Activated CD4-positive, alpha-beta memory T cell treated with anti-CD3 and anti-CD28 coated beads, Interleukin-2, amount 10 ng/mL, durations not matched to agents 7 days and 5 days (primary cell): ENCODE data around the gene MIEN1. TPM values are rescaled to one million over a fixed set of nuclear protein-coding genes. Genes with fewer than 3 reads are reported as not detected.
"Not testable (repeated sequence)": the region's sequence is repeated elsewhere in the genome, so short reads cannot be mapped to it uniquely, and the experiment has no call there.

ENCODE experiments used
- CTCF ChIA-PET: fragments of 350-600 bp; sonication (Branson Sonifier 250); formaldehyde crosslinking; loops from one replicate; lab custom pipeline; 2021; ENCODE audit warnings: antibody characterized with exemption, inconsistent platforms; lab: Charles Lee
- POLR2A ChIA-PET: fragments of 350-600 bp; sonication (Branson Sonifier 250); formaldehyde crosslinking; loops from one replicate; lab custom pipeline; 2021; ENCODE audit warnings: antibody characterized with exemption; lab: Charles Lee
- DNase-seq: peaks from one replicate; pipeline ENCODE4 v3.0.0-alpha.2; 2020
- H3K27ac Mint-ChIP-seq: one replicate; pipeline ENCODE4 v1.8.0; 2021; ENCODE audit warnings: mild to moderate bottlenecking, mixed read lengths
- H3K27me3 Mint-ChIP-seq: one replicate; pipeline ENCODE4 v1.8.0; 2021; ENCODE audit warnings: mixed read lengths
- H3K36me3 Mint-ChIP-seq: one replicate; pipeline ENCODE4 v1.8.0; 2021; ENCODE audit warnings: low read depth, mixed read lengths
- H3K4me1 Mint-ChIP-seq: one replicate; pipeline ENCODE4 v1.8.0; 2021; ENCODE audit warnings: mixed read lengths
- H3K4me3 Mint-ChIP-seq: one replicate; pipeline ENCODE4 v1.8.0; 2021; ENCODE audit warnings: mild to moderate bottlenecking, mixed read lengths
- H3K9me3 Mint-ChIP-seq: one replicate; pipeline ENCODE4 v1.8.0; 2021; ENCODE audit warnings: mixed read lengths
- total RNA-seq, 2 experiments: library from RNA; stranded (reverse); gene quantifications; one replicate each; pipeline ENCODE4 v1.2.3, GENCODE V29; 2021

The MIEN1 gene
- total RNA-seq, 2 experiments from 2014 or later: 40.1 to 45.1 TPM

DNA sequence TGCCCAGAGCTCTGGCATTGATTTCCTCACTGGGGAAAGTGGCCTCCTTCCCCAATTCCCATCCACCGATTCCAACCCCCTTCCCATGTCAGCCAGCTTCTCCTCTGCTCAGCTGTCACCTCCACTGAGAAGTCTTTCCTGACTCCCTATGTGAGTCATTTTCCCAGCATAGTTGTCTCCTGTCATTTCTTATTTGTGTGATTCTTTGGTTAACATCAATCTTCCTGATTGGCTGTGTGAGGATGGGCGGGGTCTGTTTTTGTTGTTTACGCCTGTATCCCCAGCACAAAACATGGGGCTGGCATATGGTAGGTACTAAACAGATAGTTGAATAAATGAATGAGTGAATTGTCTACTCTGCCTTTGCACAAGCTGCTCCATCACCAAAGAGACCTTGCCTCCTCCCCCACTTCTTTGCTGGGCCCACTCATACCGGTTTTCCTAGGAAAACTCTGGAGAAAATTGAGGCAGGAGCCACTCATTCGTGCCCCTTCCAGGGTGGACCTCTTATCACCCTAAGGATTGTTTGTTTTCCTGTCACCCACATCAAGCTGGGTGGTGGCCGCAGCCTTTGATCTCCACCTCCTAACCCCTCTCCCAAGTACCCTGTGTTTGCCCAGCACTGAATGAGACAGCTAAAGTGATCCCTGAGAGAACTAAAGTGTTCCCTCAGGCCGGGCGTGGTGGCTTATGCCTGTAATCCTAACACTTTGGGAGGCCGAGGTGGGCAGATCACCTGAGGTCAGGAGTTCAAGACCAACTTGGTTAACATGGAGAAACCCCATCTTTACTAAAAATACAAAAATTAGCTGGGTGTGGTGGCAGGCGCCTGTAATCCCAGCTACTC is 6.2 kb upstream of the MIEN1 start:
- ChIA-PET CTCF (interaction anchor here (0.7 kb wide), 1 partner anchor 57 kb away, joined by 3 read pairs; no protein-coding TSS in a partner anchor), POLR2A (interaction anchor here (1.1 kb wide), 1 partner anchor 17 kb away, joined by 3 read pairs; no protein-coding TSS in a partner anchor)
- H3K4me3 Mint-ChIP-seq: no peak overlapping the region
- peaks cover 22% of the 10 kb centered on the region for H3K27me3 Mint-ChIP-seq
- peaks cover 24% of the 10 kb centered on the region for H3K4me1 Mint-ChIP-seq
- no peak for DNase-seq
- H3K9me3 Mint-ChIP-seq: no peaks in the 10 kb centered on the region
- no peaks in the 10 kb centered on the region for H3K36me3 Mint-ChIP-seq
- no peak overlapping the region for H3K27ac Mint-ChIP-seq

GRCh38 chr17:39735882-39736281 is 5.5 kb upstream of the MIEN1 start:
- H3K27ac Mint-ChIP-seq: no peak overlapping the region
- H3K4me1 Mint-ChIP-seq: peaks cover 22% of the 10 kb centered on the region
- H3K27me3 Mint-ChIP-seq: peaks cover 22% of the 10 kb centered on the region
- H3K4me3 Mint-ChIP-seq: no peak overlapping the region
- DNase-seq: no peak
- no peaks in the 10 kb centered on the region for H3K9me3 Mint-ChIP-seq
- H3K36me3 Mint-ChIP-seq: no peaks in the 10 kb centered on the region
- CTCF ChIA-PET: no interaction called here
- POLR2A ChIA-PET: no interaction called here

DNA sequence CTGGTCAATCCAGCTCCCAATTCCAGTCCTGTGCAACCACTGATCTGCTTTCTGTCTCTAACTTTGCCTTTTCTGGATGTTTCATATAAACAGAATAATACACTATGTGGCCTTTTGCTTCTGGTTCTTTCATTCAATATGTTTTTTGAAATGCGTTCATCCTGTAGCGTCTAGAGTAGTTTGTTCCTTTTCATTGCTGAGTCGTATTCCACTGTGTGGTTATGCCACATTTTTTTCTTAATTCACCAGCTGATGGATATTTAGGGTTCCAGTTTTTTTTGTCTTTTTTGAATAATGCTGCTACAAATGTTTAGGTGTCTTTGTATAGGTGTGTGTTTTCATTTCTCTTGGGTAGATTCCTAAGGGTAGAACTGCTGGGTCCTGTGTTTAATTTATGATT is 2.3 kb upstream of the MIEN1 start:
- DNase-seq: no peak
- peaks cover 11% of the 10 kb centered on the region for H3K36me3 Mint-ChIP-seq
- peaks cover 19% of the 10 kb centered on the region for H3K4me1 Mint-ChIP-seq
- ChIA-PET POLR2A (no interaction called here), CTCF (interaction anchor here (1.4 kb wide), 1 partner anchor 21 kb away, joined by 8 read pairs; no protein-coding TSS in a partner anchor)
- no peak overlapping the region for H3K27ac Mint-ChIP-seq
- peaks cover 16% of the 10 kb centered on the region for H3K27me3 Mint-ChIP-seq
- peak overlapping the region; percentile 32 for H3K4me3 Mint-ChIP-seq
- H3K9me3 Mint-ChIP-seq: no peaks in the 10 kb centered on the region

GRCh38 chr17:39729280-39729851 is 966 bp downstream of the MIEN1 start:
- H3K36me3 Mint-ChIP-seq: peaks cover 11% of the 10 kb centered on the region
- H3K4me1 Mint-ChIP-seq: peaks cover 19% of the 10 kb centered on the region
- ChIA-PET POLR2A (interaction anchor here (0.6 to 3.7 kb wide), 32 partner anchors 11 to 340 kb away, joined by 3 to 32 read pairs (median 5); partner anchors contain the start of genes CDK12, ERBB2, MED1 and PGAP3), CTCF (interaction anchor here (0.7 to 3.6 kb wide), 24 partner anchors 9 to 181 kb away, joined by 3 to 37 read pairs (median 5); partner anchors contain the start of gene PNMT)
- DNase-seq: no peak
- no peaks in the 10 kb centered on the region for H3K9me3 Mint-ChIP-seq
- H3K4me3 Mint-ChIP-seq: peak overlapping the region; percentile 88
- H3K27ac Mint-ChIP-seq: peak overlapping the region; percentile 83
- peaks cover 5% of the 10 kb centered on the region for H3K27me3 Mint-ChIP-seq

DNA sequence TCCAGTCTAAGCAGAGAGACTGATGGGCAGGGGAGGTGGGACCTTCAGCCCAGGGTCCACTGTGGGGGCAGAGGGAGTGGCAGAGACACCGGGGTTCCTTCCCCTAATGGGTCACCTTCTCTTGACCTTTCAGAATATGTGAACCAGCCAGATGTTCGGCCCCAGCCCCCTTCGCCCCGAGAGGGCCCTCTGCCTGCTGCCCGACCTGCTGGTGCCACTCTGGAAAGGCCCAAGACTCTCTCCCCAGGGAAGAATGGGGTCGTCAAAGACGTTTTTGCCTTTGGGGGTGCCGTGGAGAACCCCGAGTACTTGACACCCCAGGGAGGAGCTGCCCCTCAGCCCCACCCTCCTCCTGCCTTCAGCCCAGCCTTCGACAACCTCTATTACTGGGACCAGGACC is 2.8 kb downstream of the MIEN1 start:
- POLR2A ChIA-PET: no interaction called here

GRCh38 chr17:39726617-39727016 is 3.7 kb downstream of the MIEN1 start:
- peaks cover 19% of the 10 kb centered on the region for H3K4me1 Mint-ChIP-seq

More for the DNA sequence above, 2.8 kb downstream of the MIEN1 start:
- H3K36me3 Mint-ChIP-seq: peaks cover 11% of the 10 kb centered on the region
- no peak for DNase-seq
- H3K27me3 Mint-ChIP-seq: peaks cover 2% of the 10 kb centered on the region
- no peak overlapping the region for H3K27ac Mint-ChIP-seq
- no peaks in the 10 kb centered on the region for H3K9me3 Mint-ChIP-seq
- peaks cover 19% of the 10 kb centered on the region for H3K4me1 Mint-ChIP-seq
- CTCF ChIA-PET: interaction anchor here (3.3 kb wide), 1 partner anchor 73 kb away, joined by 15 read pairs; no protein-coding TSS in a partner anchor
- no peak overlapping the region for H3K4me3 Mint-ChIP-seq

GRCh38 chr17:39725923-39726322 is 4.4 kb downstream of the MIEN1 start:
- DNase-seq, H3K27me3 Mint-ChIP-seq, H3K9me3 Mint-ChIP-seq, CTCF ChIA-PET, H3K27ac Mint-ChIP-seq, H3K4me3 Mint-ChIP-seq: not testable (repeated sequence)
- peaks cover 19% of the 10 kb centered on the region for H3K4me1 Mint-ChIP-seq
- POLR2A ChIA-PET: interaction anchor here (0.7 to 1.6 kb wide), 2 partner anchors 33 to 37 kb away, joined by 4 to 5 read pairs; partner anchors contain the start of gene PGAP3
- peaks cover 11% of the 10 kb centered on the region for H3K36me3 Mint-ChIP-seq

More at GRCh38 chr17:39726617-39727016, 3.7 kb downstream of the MIEN1 start:
- Mint-ChIP-seq H3K27ac (no peak overlapping the region), H3K36me3 (peaks cover 11% of the 10 kb centered on the region), H3K4me3 (no peak overlapping the region), H3K27me3 (no peaks in the 10 kb centered on the region), H3K9me3 (no peaks in the 10 kb centered on the region)
- ChIA-PET POLR2A (no interaction called here), CTCF (no interaction called here)
- no peak for DNase-seq

- Mint-ChIP-seq H3K9me3 (no peaks in the 10 kb centered on the region), H3K4me1 (peaks cover 13% of the 10 kb centered on the region), H3K27me3 (no peaks in the 10 kb centered on the region), H3K27ac (no peak overlapping the region), H3K4me3 (no peak overlapping the region), H3K36me3 (peaks cover 9% of the 10 kb centered on the region)
- ChIA-PET CTCF (no interaction called here), POLR2A (interaction anchor here (1.6 kb wide), 1 partner anchor 36 kb away, joined by 5 read pairs; the partner anchor contains the start of gene PGAP3)
- DNase-seq: no peak
Measured at GRCh38 chr17:39724731-39725130, 5.6 kb downstream of the MIEN1 start.

GRCh38 chr17:39722965-39723848 is 7.1 kb downstream of the MIEN1 start:
- Mint-ChIP-seq H3K9me3 (no peaks in the 10 kb centered on the region), H3K4me1 (no peaks in the 10 kb centered on the region), H3K36me3 (peaks cover under 1% of the 10 kb centered on the region), H3K27ac (no peak overlapping the region), H3K27me3 (no peaks in the 10 kb centered on the region), H3K4me3 (no peak overlapping the region)
- no peak for DNase-seq
- POLR2A ChIA-PET: no interaction called here
- CTCF ChIA-PET: interaction anchor here (0.8 kb wide), 1 partner anchor 7 kb away, joined by 5 read pairs; the partner anchor contains the start of gene MIEN1

GRCh38 chr17:39722104-39722503 is 8.2 kb downstream of the MIEN1 start:
- CTCF ChIA-PET: interaction anchor here (0.8 to 1.1 kb wide), 2 partner anchors 8 to 68 kb away, joined by 5 to 7 read pairs; partner anchors contain the start of gene MIEN1
- Mint-ChIP-seq H3K27ac (no peak overlapping the region), H3K36me3 (no peaks in the 10 kb centered on the region), H3K27me3 (no peaks in the 10 kb centered on the region), H3K4me3 (no peak overlapping the region), H3K4me1 (no peaks in the 10 kb centered on the region), H3K9me3 (no peaks in the 10 kb centered on the region)
- no peak for DNase-seq
- POLR2A ChIA-PET: interaction anchor here (0.7 kb wide), 1 partner anchor 204 kb away, joined by 3 read pairs; no protein-coding TSS in a partner anchor

DNA sequence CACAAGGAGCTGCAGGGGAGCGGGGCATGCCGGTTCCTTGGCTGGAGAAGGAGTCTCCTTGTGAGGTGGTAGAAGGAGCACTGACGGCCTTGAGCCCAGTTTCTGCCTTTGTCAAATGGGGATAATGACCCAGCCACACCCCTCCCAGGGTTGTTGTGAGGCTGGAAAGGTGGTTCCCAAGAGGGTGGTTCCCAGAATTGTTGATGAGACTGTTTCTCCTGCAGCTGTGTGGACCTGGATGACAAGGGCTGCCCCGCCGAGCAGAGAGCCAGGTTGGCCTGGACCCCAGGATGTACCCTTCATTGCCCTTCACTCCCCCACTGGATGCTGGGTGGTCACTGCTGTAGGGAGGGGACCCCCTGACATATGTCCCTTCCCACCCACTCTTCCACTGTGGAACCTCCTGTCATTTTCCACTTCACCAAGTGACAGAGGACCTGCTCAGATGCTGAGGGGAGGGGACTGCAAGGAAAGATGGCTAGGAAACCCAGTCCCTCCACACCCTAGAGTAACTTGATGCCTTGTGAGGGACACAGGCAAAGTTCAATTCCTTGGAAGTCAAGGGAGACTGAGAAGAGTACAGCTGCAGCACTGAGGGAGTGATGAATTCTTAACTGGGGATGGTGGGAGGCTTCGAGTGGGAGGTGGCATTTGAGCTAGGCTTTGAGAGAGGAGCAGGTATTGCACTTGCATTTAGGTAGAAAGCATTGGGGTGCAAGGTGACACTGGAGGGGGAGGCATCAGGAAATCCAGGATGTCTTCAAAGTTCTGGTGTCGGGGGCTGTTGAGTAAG is 10.6 kb downstream of the MIEN1 start:
- H3K36me3 Mint-ChIP-seq: no peaks in the 10 kb centered on the region
- H3K4me1 Mint-ChIP-seq: no peaks in the 10 kb centered on the region
- POLR2A ChIA-PET: no interaction called here
- no peaks in the 10 kb centered on the region for H3K27me3 Mint-ChIP-seq
- no peak for DNase-seq
- no peak overlapping the region for H3K4me3 Mint-ChIP-seq
- H3K9me3 Mint-ChIP-seq: no peaks in the 10 kb centered on the region
- no peak overlapping the region for H3K27ac Mint-ChIP-seq
- CTCF ChIA-PET: interaction anchor here (0.6 to 2.0 kb wide), 3 partner anchors 10 to 65 kb away, joined by 3 to 13 read pairs (median 3); partner anchors contain the start of gene MIEN1
